Neural cell (in vitro differentiated cells): ENCODE results near the gene UBAC2. TPM values are rescaled to one million over a fixed set of nuclear protein-coding genes. Genes with fewer than 3 reads are reported as not detected.

ENCODE experiments used
- H2AFZ ChIP-seq: fragments of 200-600, 300-800 bp; sonication (generic), shearing (Covaris generic); 2 replicates; pipeline ENCODE4 v1.6.0; 2014; ENCODE audit warnings: low read depth, mild to moderate bottlenecking, antibody characterized with exemption, low read length, moderate library complexity
- H3F3A ChIP-seq: fragments of 200-600 bp; shearing (Covaris generic); 2 replicates; pipeline ENCODE4 v1.6.1; 2016; ENCODE audit warnings: mild to moderate bottlenecking, moderate library complexity, mixed read lengths, antibody characterized with exemption, low read length; ENCODE audit not compliant: insufficient read depth, poor library complexity, severe bottlenecking
- H3K27ac ChIP-seq: fragments of 200-600, 300-800 bp; sonication (generic), shearing (Covaris generic); 2 replicates; pipeline ENCODE4 v1.5.1; 2014; ENCODE audit warnings: mild to moderate bottlenecking, low read length, moderate library complexity
- H3K27me3 ChIP-seq: fragments of 300-800, 200-600 bp; sonication (generic), shearing (Covaris generic); 2 replicates; pipeline ENCODE4 v1.6.0; 2014; ENCODE audit warnings: mild to moderate bottlenecking, low read depth, low read length, moderate library complexity; ENCODE audit not compliant: insufficient read depth
- H3K36me3 ChIP-seq: fragments of 300-800, 200-600 bp; sonication (generic), shearing (Covaris generic); 2 replicates; pipeline ENCODE4 v1.5.1; 2014; ENCODE audit warnings: mild to moderate bottlenecking, antibody characterized with exemption, low read length, moderate library complexity; ENCODE audit not compliant: insufficient read depth
- H3K4me2 ChIP-seq: fragments of 300-800, 200-600 bp; sonication (generic), shearing (Covaris generic); 2 replicates; pipeline ENCODE4 v1.6.0; 2014; ENCODE audit warnings: mild to moderate bottlenecking, low read length
- H3K4me3 ChIP-seq: fragments of 300-800, 200-600 bp; sonication (generic), shearing (Covaris generic); 2 replicates; pipeline ENCODE4 v1.5.1; 2014; ENCODE audit warnings: mild to moderate bottlenecking, low read length, moderate library complexity
- H3K79me2 ChIP-seq: fragments of 200-600 bp; shearing (Covaris generic); replicated peaks from 2 replicates; pipeline ENCODE4 v1.6.0; 2014; ENCODE audit warnings: mild to moderate bottlenecking, low read length, moderate library complexity; ENCODE audit not compliant: insufficient read depth
- H3K9ac ChIP-seq: fragments of 300-800, 200-600 bp; sonication (generic), shearing (Covaris generic); 2 replicates; pipeline ENCODE4 v1.6.1; 2016; ENCODE audit warnings: mild to moderate bottlenecking, low read length, mixed read lengths
- H3K9me2 ChIP-seq: fragments of 200-600 bp; shearing (Covaris generic); 2 replicates; pipeline ENCODE4 v1.6.1; 2016; ENCODE audit warnings: mild to moderate bottlenecking, low read length, mixed read lengths; ENCODE audit not compliant: insufficient read depth
- H3K9me3 ChIP-seq: fragments of 200-600, 300-800 bp; sonication (generic), shearing (Covaris generic); 2 replicates; pipeline ENCODE4 v1.6.1; 2016; ENCODE audit warnings: mild to moderate bottlenecking, mixed run types, low read length, moderate library complexity, mixed read lengths
- H4K20me1 ChIP-seq: fragments of 200-600 bp; shearing (Covaris generic); 2 replicates; pipeline ENCODE4 v1.6.1; 2016; ENCODE audit warnings: mild to moderate bottlenecking, mixed run types; ENCODE audit not compliant: insufficient read depth
- EP300 ChIP-seq: fragments of 450-650 bp; conservative IDR thresholded peaks from 2 replicates; pipeline ENCODE4 v1.6.1; 2014; ENCODE audit warnings: antibody characterized with exemption, mild to moderate bottlenecking, moderate library complexity; ENCODE audit not compliant: poor library complexity, severe bottlenecking
- EZH2 ChIP-seq: fragments of 200-600, 300-800 bp; shearing (Covaris generic), sonication (generic); IDR thresholded peaks from 2 replicates; pipeline ENCODE4 v1.6.1; 2014; ENCODE audit warnings: antibody characterized with exemption, low read length, borderline replicate concordance, mild to moderate bottlenecking; ENCODE audit not compliant: insufficient read depth, poor library complexity, severe bottlenecking
- MXI1 ChIP-seq: fragments of 450-650 bp; conservative IDR thresholded peaks from 2 replicates; pipeline ENCODE4 v1.6.1; 2014; ENCODE audit warnings: antibody characterized with exemption, mild to moderate bottlenecking; ENCODE audit not compliant: poor library complexity, severe bottlenecking
- POLR2AphosphoS5 ChIP-seq: IDR thresholded peaks from 2 replicates; pipeline ENCODE4 v1.6.1; 2012
- RAD21 ChIP-seq: fragments of 450-650 bp; conservative IDR thresholded peaks from 2 replicates; pipeline ENCODE4 v1.6.1; 2014; ENCODE audit warnings: antibody characterized with exemption, mild to moderate bottlenecking, moderate library complexity
- SMC3 ChIP-seq: fragments of 450-650 bp; conservative IDR thresholded peaks from 2 replicates; pipeline ENCODE4 v1.6.1; 2014; ENCODE audit warnings: antibody characterized with exemption, mild to moderate bottlenecking, moderate library complexity; ENCODE audit not compliant: poor library complexity
- TAF1 ChIP-seq: IDR thresholded peaks from 2 replicates; pipeline ENCODE4 v1.6.1; 2012; ENCODE audit warnings: low read depth
- polyA plus RNA-seq: library from polyadenylated mRNA; depleted of rRNA; stranded (reverse); fragments of >200 nt; gene quantifications from 2 replicates; pipeline ENCODE4 v1.2.3, GENCODE V29; 2014
- TF ChIP-seq, protein P1 (sequence below): IDR thresholded peaks from 2 replicates; pipeline ENCODE4 v1.6.1; 2012; ENCODE audit warnings: borderline replicate concordance
- TF ChIP-seq, protein P2 (sequence below): fragments of 450-650 bp; IDR thresholded peaks from 2 replicates; pipeline ENCODE4 v1.5.1; 2014; ENCODE audit warnings: antibody characterized with exemption, mild to moderate bottlenecking, moderate library complexity; ENCODE audit not compliant: poor library complexity, severe bottlenecking

UBAC2 gene
- polyA plus RNA-seq, 1 donor from 2014 or later: 56.9 TPM

DNA sequence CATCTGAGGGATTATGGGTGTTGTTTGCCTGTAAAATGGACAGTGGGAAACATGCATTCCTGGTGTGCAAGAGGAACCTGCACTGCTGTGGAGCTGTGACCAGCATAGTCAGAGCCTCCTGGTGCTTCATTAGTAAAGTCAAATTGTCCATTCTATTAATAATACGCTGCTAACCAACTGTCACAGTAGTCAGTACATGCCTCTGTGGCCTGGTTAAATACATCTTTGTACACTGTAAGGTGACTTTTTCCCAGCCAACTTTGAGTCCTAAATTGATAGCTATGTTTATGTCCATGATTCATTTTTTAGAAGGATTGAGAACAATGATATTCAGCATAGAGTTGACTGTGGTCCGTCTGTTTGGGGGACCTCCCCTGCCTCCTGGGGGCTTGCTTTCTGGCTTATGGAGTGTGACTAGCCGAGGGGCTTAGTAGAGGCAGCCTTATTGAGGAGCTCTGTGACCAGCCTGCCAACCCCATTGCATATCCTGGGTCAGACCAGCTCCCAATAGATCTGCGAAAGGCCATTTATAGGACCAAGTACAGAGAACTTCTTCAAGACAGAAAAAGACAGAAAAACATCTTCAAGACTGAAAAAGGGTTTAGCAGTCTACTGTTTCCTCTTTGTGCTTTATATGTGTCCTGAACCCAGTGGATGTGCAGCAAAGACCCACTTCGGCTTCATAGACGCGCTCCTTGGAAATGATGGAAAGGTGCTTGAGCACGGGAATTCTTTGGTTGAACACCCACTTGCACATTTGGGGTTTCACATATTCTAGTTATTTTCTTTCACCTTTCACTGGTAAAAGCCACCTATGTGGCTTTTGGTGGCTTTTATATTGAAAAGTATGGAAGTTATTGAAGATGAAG, 102.2 kb downstream of the UBAC2 start:
- no peaks in the 10 kb centered on the region for H3K79me2 ChIP-seq
- no peaks in the 10 kb centered on the region for H4K20me1 ChIP-seq
- no peak overlapping the region for H3K27ac ChIP-seq
- no peaks in the 10 kb centered on the region for H3K9me2 ChIP-seq
- H2AFZ ChIP-seq: no peak overlapping the region
- no peaks in the 10 kb centered on the region for H3K36me3 ChIP-seq
- H3K9me3 ChIP-seq: no peaks in the 10 kb centered on the region
- TF ChIP-seq, protein P1, sequence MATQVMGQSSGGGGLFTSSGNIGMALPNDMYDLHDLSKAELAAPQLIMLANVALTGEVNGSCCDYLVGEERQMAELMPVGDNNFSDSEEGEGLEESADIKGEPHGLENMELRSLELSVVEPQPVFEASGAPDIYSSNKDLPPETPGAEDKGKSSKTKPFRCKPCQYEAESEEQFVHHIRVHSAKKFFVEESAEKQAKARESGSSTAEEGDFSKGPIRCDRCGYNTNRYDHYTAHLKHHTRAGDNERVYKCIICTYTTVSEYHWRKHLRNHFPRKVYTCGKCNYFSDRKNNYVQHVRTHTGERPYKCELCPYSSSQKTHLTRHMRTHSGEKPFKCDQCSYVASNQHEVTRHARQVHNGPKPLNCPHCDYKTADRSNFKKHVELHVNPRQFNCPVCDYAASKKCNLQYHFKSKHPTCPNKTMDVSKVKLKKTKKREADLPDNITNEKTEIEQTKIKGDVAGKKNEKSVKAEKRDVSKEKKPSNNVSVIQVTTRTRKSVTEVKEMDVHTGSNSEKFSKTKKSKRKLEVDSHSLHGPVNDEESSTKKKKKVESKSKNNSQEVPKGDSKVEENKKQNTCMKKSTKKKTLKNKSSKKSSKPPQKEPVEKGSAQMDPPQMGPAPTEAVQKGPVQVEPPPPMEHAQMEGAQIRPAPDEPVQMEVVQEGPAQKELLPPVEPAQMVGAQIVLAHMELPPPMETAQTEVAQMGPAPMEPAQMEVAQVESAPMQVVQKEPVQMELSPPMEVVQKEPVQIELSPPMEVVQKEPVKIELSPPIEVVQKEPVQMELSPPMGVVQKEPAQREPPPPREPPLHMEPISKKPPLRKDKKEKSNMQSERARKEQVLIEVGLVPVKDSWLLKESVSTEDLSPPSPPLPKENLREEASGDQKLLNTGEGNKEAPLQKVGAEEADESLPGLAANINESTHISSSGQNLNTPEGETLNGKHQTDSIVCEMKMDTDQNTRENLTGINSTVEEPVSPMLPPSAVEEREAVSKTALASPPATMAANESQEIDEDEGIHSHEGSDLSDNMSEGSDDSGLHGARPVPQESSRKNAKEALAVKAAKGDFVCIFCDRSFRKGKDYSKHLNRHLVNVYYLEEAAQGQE: no peak
- no peak for TF ChIP-seq MXI1
- no peak for TF ChIP-seq EP300
- no peak for TF ChIP-seq SMC3
- TF ChIP-seq, protein P2, sequence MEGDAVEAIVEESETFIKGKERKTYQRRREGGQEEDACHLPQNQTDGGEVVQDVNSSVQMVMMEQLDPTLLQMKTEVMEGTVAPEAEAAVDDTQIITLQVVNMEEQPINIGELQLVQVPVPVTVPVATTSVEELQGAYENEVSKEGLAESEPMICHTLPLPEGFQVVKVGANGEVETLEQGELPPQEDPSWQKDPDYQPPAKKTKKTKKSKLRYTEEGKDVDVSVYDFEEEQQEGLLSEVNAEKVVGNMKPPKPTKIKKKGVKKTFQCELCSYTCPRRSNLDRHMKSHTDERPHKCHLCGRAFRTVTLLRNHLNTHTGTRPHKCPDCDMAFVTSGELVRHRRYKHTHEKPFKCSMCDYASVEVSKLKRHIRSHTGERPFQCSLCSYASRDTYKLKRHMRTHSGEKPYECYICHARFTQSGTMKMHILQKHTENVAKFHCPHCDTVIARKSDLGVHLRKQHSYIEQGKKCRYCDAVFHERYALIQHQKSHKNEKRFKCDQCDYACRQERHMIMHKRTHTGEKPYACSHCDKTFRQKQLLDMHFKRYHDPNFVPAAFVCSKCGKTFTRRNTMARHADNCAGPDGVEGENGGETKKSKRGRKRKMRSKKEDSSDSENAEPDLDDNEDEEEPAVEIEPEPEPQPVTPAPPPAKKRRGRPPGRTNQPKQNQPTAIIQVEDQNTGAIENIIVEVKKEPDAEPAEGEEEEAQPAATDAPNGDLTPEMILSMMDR: no peak
- TF ChIP-seq EZH2: no peak
- TF ChIP-seq TAF1: no peak
- no peak for TF ChIP-seq POLR2AphosphoS5
- TF ChIP-seq RAD21: no peak
- H3K4me3 ChIP-seq: no peak overlapping the region
- no peak overlapping the region for H3K9ac ChIP-seq
- H3K27me3 ChIP-seq: no peaks in the 10 kb centered on the region
- no peaks in the 10 kb centered on the region for H3F3A ChIP-seq
- H3K4me2 ChIP-seq: no peak overlapping the region

DNA sequence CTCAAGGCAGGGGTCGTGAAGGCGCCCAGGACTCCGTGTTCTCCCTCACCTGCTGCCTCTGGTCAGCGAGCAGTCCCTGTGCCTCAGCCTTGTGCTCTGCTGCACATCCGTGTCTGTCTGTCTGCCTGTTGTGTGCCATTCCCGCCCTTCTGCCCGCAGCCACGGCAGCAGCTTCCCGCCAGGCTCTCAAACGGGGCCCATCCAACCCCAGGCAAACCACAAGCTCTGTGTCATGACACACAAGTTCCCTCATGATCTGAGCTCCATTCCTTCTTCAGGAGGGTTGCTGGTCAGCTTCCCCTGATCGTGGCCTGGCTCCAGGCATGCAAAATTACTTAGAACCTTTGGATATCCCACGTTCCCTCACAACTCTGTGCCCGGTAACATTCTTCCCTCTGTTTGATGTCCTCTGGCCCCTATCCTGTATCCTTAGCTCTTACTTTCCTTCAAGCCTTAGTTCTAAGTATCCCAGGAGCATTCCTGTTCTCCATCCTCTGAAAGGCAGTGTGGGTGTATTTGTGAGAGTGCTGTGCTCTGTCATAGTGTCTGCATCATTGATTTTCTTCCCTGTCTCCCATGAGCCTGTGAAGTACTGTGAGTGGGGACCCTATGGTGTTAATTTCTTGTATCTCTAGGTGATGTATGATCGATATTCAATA, 103.3 kb downstream of the UBAC2 start:
- TF ChIP-seq, protein P2: no peak
- TF ChIP-seq MXI1 (no peak), EP300 (no peak), EZH2 (no peak), SMC3 (no peak), TAF1 (no peak), POLR2AphosphoS5 (no peak), RAD21 (no peak)
- TF ChIP-seq, protein P1: no peak
- Histone ChIP-seq H3K9me3 (no peaks in the 10 kb centered on the region), H3K79me2 (no peaks in the 10 kb centered on the region), H3K9me2 (no peaks in the 10 kb centered on the region), H3K9ac (no peak overlapping the region), H3K36me3 (no peaks in the 10 kb centered on the region), H3F3A (no peaks in the 10 kb centered on the region), H2AFZ (no peak overlapping the region), H3K27me3 (no peaks in the 10 kb centered on the region), H3K27ac (no peak overlapping the region), H3K4me2 (no peak overlapping the region), H3K4me3 (no peak overlapping the region), H4K20me1 (no peaks in the 10 kb centered on the region)
